ENCODE results near the gene NDUFA8. TPM values are rescaled to one million over a fixed set of nuclear protein-coding genes. Genes with fewer than 3 reads are reported as not detected.

NDUFA8 gene
- total RNA-seq, 1 experiment from 2014 or later: 60.7 TPM

- H3K4ac ChIP-seq (ENCODE audit: low read depth, low read length): no peak overlapping the region
- Mint-ChIP-seq H3K4me1 (peaks cover 6 to 10% of the 10 kb centered on the region in 2 experiments; a peak in 3 of 4 replicates), H3K9me3 (no peaks in the 10 kb centered on the region), H3K27me3 (ENCODE audit: low read depth) (no peaks in the 10 kb centered on the region), H3K36me3 (ENCODE audit: insufficient read depth in 1 of 3, low read depth in 3 of 3) (peaks cover 12 to 43% (median 33%) of the 10 kb centered on the region in 3 experiments), H3K27ac (no peak overlapping the region), H3K4me3 (no peak overlapping the region)
- H3K18ac ChIP-seq (ENCODE audit: insufficient read length, low read depth, low read length): no peak overlapping the region
- no peak overlapping the region for H3K27ac ChIP-seq (ENCODE audit: insufficient read length, low read depth, low read length)
- H2AK5ac ChIP-seq (ENCODE audit: insufficient read length, low read length): no peak overlapping the region
- no peaks in the 10 kb centered on the region for H3K79me2 ChIP-seq (ENCODE audit: insufficient read depth, low read length)
- no peak overlapping the region for H2BK12ac ChIP-seq (ENCODE audit: insufficient read length, low read depth, low read length)
- H3K9me3 ChIP-seq (ENCODE audit: control insufficient read depth, low read depth, low read length): no peaks in the 10 kb centered on the region
- peaks cover 2% of the 10 kb centered on the region; the same call in 1 of the 2 replicates for H3K4me1 ChIP-seq (ENCODE audit: insufficient read depth, low read length)
- no peak overlapping the region for H3T11ph ChIP-seq (ENCODE audit: low read length)
- no peak overlapping the region for H3K9ac ChIP-seq (ENCODE audit: extremely low read depth, insufficient read length, low read length)
- H3K4me2 ChIP-seq (ENCODE audit: insufficient read depth, insufficient read length, low read length): no peak overlapping the region
- H2BK120ac ChIP-seq (ENCODE audit: low read depth, low read length, poor library complexity, severe bottlenecking): no peak overlapping the region
- no peak overlapping the region for H4K8ac ChIP-seq (replicated peaks; ENCODE audit: insufficient read length, low read depth, low read length)
- H3K56ac ChIP-seq (ENCODE audit: insufficient read length, low read depth, low read length): no peak overlapping the region
- no peak overlapping the region for H2BK5ac ChIP-seq (ENCODE audit: insufficient read length, low read length)
- H2BK20ac ChIP-seq (ENCODE audit: low read depth, low read length, poor library complexity, severe bottlenecking): no peak overlapping the region
- H3K79me1 ChIP-seq (ENCODE audit: insufficient read depth, low read depth, low read length, poor library complexity, severe bottlenecking): no peaks in the 10 kb centered on the region
- no peaks in the 10 kb centered on the region for H4K20me1 ChIP-seq (ENCODE audit: control insufficient read depth, insufficient read depth, insufficient read length)
- no peak overlapping the region for H2AFZ ChIP-seq (ENCODE audit: low read length)
- H4K91ac ChIP-seq (ENCODE audit: insufficient read length, low read depth, low read length): no peak overlapping the region
- no peak overlapping the region for H2BK15ac ChIP-seq (ENCODE audit: low read depth, low read length)
- no peaks in the 10 kb centered on the region for H3K27me3 ChIP-seq (ENCODE audit: insufficient read depth, low read length)
- no peaks in the 10 kb centered on the region for H3K23me2 ChIP-seq (ENCODE audit: insufficient read length, low read depth, low read length, poor library complexity, severe bottlenecking)
- no peak for TF ChIP-seq CTCF (conservative IDR thresholded peaks at IDR 0.05)
- H3K23ac ChIP-seq (ENCODE audit: insufficient read length, low read depth, low read length): no peak overlapping the region
- H3K14ac ChIP-seq (ENCODE audit: insufficient read depth, low read length): no peak overlapping the region
- H4K5ac ChIP-seq (ENCODE audit: insufficient read length, low read depth, low read length): no peak overlapping the region
- no CpG with 5 or more reads among the region's 1 CpG for WGBS (ENCODE audit: extremely low coverage, insufficient read length, low lambda C conversion rate)
- DNase-seq: no peak
Measured at GRCh38 chr9:122143296-122143695, 16.3 kb downstream of the NDUFA8 start.

Measured in H9 (cell line).